Activated CD8-positive, alpha-beta T cell treated with anti-CD3 and anti-CD28 coated beads for 36 hours (primary cell): ENCODE results near the gene DMBX1. TPM values are rescaled to one million over a fixed set of nuclear protein-coding genes. Genes with fewer than 3 reads are reported as not detected.

Experiments used
- ATAC-seq: fragments of 200-7000 bp; cut with Tn5 transposase; one replicate; pipeline ENCODE4 v1.10.0; 2021; ENCODE audit warnings: mild to moderate bottlenecking, moderate library complexity
- CTCF ChIA-PET: fragments of 350-600 bp; sonication (Branson Sonifier 250); formaldehyde crosslinking; loops from one replicate; lab custom pipeline; 2021; ENCODE audit warnings: antibody characterized with exemption; lab: Charles Lee
- POLR2A ChIA-PET: fragments of 350-600 bp; sonication (Branson Sonifier 250); formaldehyde crosslinking; loops from one replicate; lab custom pipeline; 2021; ENCODE audit warnings: antibody characterized with exemption; lab: Charles Lee
- DNase-seq: peaks from one replicate; pipeline ENCODE4 v3.0.0-alpha.2; 2020
- H3K27ac Mint-ChIP-seq: one replicate; pipeline ENCODE4 v1.8.0; 2021; ENCODE audit warnings: mild to moderate bottlenecking, mixed read lengths
- H3K27me3 Mint-ChIP-seq: one replicate; pipeline ENCODE4 v1.8.0; 2021; ENCODE audit warnings: mixed read lengths
- H3K36me3 Mint-ChIP-seq: one replicate; pipeline ENCODE4 v1.8.0; 2021; ENCODE audit warnings: low read depth, mixed read lengths
- H3K4me1 Mint-ChIP-seq: one replicate; pipeline ENCODE4 v1.8.0; 2021; ENCODE audit warnings: low read depth, mixed read lengths
- H3K4me3 Mint-ChIP-seq: one replicate; pipeline ENCODE4 v1.8.0; 2021; ENCODE audit warnings: mild to moderate bottlenecking, moderate library complexity, mixed read lengths
- H3K9me3 Mint-ChIP-seq: one replicate; pipeline ENCODE4 v1.8.0; 2021; ENCODE audit warnings: mixed read lengths
- CTCF ChIP-seq: fragments of 200-600 bp; IDR thresholded peaks from one replicate; pipeline ENCODE4 v1.8.0; 2022; ENCODE audit warnings: antibody characterized with exemption, mild to moderate bottlenecking
- intact Hi-C: fragments of 100-400 bp; cut with micrococcal nuclease; formaldehyde crosslinking; loops from one replicate; pipeline ENCODE4 v1.10.0; 2022
- total RNA-seq, 2 experiments: library from RNA; stranded (reverse); gene quantifications; one replicate each; pipeline ENCODE4 v1.2.3, GENCODE V29; 2021

DMBX1 gene
- total RNA-seq, 2 experiments from 2014 or later: 0.09 TPM; not detected in 1

GRCh38 chr1:46488343-46489168 lies 1.1 kb upstream of the DMBX1 start:
- H3K4me1 Mint-ChIP-seq: peaks cover 35% of the 10 kb centered on the region
- peak; percentile 51 for DNase-seq
- TF ChIP-seq CTCF: no peak
- no peak overlapping the region for H3K27ac Mint-ChIP-seq
- peak overlapping the region; percentile 48 for H3K4me3 Mint-ChIP-seq
- ChIA-PET POLR2A (no interaction called here), CTCF (interaction anchor here (1.2 to 3.1 kb wide), 9 partner anchors 9 to 236 kb away, joined by 3 to 22 read pairs (median 7); no protein-coding TSS in a partner anchor)
- no peaks in the 10 kb centered on the region for H3K9me3 Mint-ChIP-seq
- peak; percentile 24 for ATAC-seq
- H3K27me3 Mint-ChIP-seq: peaks cover 81% of the 10 kb centered on the region
- no peaks in the 10 kb centered on the region for H3K36me3 Mint-ChIP-seq
- intact Hi-C loops: no loop called here

- no peak for TF ChIP-seq CTCF
- DNase-seq (peak; percentile 63), ATAC-seq (peak; percentile 41)
- no peaks in the 10 kb centered on the region for H3K36me3 Mint-ChIP-seq
- intact Hi-C loops: no loop called here
- H3K9me3 Mint-ChIP-seq: no peaks in the 10 kb centered on the region
- H3K27me3 Mint-ChIP-seq: peaks cover 83% of the 10 kb centered on the region
- no peak overlapping the region for H3K27ac Mint-ChIP-seq
- ChIA-PET POLR2A (no interaction called here), CTCF (interaction anchor here (3.1 kb wide), 1 partner anchor 37 kb away, joined by 22 read pairs; no protein-coding TSS in a partner anchor)
- peaks cover 35% of the 10 kb centered on the region for H3K4me1 Mint-ChIP-seq
- H3K4me3 Mint-ChIP-seq: peak overlapping the region; percentile 48
Measured at GRCh38 chr1:46489169-46489637, 433 bp upstream of the DMBX1 start.

DNA sequence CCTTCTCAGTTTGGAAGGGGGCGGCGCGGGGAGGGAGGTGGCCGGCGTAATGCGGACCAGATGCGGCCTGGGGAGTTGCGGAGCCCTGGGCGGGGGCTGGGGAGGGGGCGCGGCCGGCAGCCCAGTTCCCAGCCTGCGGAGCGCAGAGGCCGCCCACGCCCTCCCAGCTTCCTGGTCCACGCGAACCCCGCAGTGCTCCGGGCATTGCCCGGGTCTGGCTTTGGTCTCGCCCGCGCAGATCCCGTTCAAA lies 695 bp downstream of the DMBX1 start:
- DNase-seq: no peak
- H3K36me3 Mint-ChIP-seq: no peaks in the 10 kb centered on the region
- intact Hi-C loops: no loop called here
- peaks cover 83% of the 10 kb centered on the region for H3K27me3 Mint-ChIP-seq
- CTCF ChIA-PET: no interaction called here
- ATAC-seq: no peak
- no peak for TF ChIP-seq CTCF
- no peak overlapping the region for H3K4me3 Mint-ChIP-seq
- H3K27ac Mint-ChIP-seq: no peak overlapping the region
- POLR2A ChIA-PET: no interaction called here
- H3K9me3 Mint-ChIP-seq: no peaks in the 10 kb centered on the region
- H3K4me1 Mint-ChIP-seq: peaks cover 32% of the 10 kb centered on the region

DNA sequence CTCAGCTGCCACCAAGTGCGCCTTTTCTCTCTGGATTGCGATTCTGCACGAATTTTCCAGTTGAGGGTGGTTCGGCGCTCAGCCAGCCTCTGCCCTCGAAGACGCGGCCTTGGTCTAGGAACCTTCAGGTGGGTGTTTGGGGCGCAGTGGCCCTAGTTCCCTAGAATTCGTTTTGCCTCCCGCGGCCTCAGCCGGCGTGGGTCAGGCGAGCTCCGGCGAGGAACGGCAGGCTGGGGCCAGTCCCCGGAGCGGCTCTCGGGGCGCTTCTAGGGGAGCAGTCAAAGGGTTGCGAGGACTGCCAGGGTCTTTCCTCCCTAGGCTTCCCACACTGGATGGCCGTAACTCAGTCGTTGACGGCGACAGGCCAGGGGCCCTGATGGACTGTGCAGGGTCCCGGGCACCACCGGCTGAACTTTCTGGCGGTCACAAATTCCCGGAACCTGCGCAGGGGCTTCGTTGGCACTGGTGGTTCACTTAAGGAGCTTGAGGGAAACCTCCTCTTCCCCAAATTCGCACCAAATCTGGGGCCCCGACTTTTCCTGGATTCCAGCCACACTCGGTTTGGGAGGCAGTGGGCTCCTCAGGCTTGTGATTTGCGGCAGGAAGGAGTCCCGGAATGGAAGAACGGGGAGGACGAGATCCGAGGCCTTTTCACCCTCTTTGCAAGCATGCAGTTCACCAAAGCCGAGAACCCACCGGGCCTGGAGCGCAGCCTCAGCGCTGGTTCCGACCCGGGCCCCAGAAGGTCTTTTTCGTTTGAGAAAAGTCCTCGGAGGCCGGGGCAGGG lies 1.2 kb downstream of the DMBX1 start:
- ATAC-seq: no peak

More for the DNA sequence above, 1.2 kb downstream of the DMBX1 start:
- H3K4me1 Mint-ChIP-seq: peaks cover 32% of the 10 kb centered on the region
- no peaks in the 10 kb centered on the region for H3K36me3 Mint-ChIP-seq
- DNase-seq: no peak
- no peak overlapping the region for H3K4me3 Mint-ChIP-seq
- H3K27ac Mint-ChIP-seq: no peak overlapping the region
- peaks cover 86% of the 10 kb centered on the region for H3K27me3 Mint-ChIP-seq
- intact Hi-C loops: no loop called here
- H3K9me3 Mint-ChIP-seq: no peaks in the 10 kb centered on the region
- CTCF ChIA-PET: interaction anchor here (0.9 kb wide), 1 partner anchor 44 kb away, joined by 4 read pairs; no protein-coding TSS in a partner anchor
- TF ChIP-seq CTCF: no peak
- POLR2A ChIA-PET: interaction anchor here (1.2 kb wide), 1 partner anchor 70 kb away, joined by 3 read pairs; no protein-coding TSS in a partner anchor
